ENCODE measurements around the gene SEPTIN1. TPM values are rescaled to one million over a fixed set of nuclear protein-coding genes. Genes with fewer than 3 reads are reported as not detected.

The SEPTIN1 gene
- total and polyA plus RNA-seq, 9 donors = 0.46 to 8.2 (median 3.3) TPM

DNA sequence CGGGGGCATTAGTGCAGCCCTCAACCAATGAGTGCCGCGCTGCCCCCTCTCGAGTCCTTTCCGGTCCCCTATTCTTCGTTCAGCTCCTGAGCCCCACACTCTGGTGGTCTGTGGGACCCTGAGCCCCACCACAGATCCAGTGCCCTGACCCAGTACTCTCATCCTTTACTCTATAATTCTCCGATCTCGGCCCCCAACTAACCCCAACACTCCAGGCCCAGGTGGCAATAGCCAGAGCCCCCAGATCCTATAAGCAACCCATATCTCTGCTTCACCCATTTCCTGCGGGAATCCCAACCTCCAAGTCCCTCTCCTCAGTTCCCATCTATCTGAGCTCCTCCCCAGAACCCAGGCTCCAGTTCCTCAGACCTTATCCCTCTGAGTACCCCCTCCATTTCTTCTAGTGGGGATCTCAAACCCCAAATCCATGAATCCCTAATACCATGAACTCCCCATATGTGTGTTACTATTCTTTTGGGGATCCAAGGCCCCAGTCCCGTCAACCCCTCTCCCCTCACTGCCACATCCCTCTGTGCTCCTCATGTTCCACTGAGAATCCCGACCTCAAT, 11.0 kb downstream of the SEPTIN1 start:
- TF ChIP-seq EP300 (IDR thresholded peaks at IDR 0.05) = no peak
- TF ChIP-seq, protein P1, sequence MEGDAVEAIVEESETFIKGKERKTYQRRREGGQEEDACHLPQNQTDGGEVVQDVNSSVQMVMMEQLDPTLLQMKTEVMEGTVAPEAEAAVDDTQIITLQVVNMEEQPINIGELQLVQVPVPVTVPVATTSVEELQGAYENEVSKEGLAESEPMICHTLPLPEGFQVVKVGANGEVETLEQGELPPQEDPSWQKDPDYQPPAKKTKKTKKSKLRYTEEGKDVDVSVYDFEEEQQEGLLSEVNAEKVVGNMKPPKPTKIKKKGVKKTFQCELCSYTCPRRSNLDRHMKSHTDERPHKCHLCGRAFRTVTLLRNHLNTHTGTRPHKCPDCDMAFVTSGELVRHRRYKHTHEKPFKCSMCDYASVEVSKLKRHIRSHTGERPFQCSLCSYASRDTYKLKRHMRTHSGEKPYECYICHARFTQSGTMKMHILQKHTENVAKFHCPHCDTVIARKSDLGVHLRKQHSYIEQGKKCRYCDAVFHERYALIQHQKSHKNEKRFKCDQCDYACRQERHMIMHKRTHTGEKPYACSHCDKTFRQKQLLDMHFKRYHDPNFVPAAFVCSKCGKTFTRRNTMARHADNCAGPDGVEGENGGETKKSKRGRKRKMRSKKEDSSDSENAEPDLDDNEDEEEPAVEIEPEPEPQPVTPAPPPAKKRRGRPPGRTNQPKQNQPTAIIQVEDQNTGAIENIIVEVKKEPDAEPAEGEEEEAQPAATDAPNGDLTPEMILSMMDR (IDR thresholded peaks at IDR 0.05) = peak in 1 of 3 donors; percentile 0
- intact Hi-C loops (cut with DNase I) = loop anchor here in 1 of 4 donors (10.0 kb wide), 1 partner anchor 283 kb away; the partner anchor contains the start of genes FBRS and PRR14
- Histone ChIP-seq H3K4me1 (ENCODE audit: insufficient read depth) (peaks cover 6% of the 10 kb centered on the region), H3K27ac (peak overlapping the region; percentile 16 to 77), H3K9me3 (no peaks in the 10 kb centered on the region), H3K4me3 (peak overlapping the region; percentile 55), H3K36me3 (no peaks in the 10 kb centered on the region), H3K27me3 (no peaks in the 10 kb centered on the region)
- no peak for DNase-seq
- 15 to 19% (median 19%) methylated on average over 11 of the region's 11 CpGs for WGBS, 3 donors

DNA sequence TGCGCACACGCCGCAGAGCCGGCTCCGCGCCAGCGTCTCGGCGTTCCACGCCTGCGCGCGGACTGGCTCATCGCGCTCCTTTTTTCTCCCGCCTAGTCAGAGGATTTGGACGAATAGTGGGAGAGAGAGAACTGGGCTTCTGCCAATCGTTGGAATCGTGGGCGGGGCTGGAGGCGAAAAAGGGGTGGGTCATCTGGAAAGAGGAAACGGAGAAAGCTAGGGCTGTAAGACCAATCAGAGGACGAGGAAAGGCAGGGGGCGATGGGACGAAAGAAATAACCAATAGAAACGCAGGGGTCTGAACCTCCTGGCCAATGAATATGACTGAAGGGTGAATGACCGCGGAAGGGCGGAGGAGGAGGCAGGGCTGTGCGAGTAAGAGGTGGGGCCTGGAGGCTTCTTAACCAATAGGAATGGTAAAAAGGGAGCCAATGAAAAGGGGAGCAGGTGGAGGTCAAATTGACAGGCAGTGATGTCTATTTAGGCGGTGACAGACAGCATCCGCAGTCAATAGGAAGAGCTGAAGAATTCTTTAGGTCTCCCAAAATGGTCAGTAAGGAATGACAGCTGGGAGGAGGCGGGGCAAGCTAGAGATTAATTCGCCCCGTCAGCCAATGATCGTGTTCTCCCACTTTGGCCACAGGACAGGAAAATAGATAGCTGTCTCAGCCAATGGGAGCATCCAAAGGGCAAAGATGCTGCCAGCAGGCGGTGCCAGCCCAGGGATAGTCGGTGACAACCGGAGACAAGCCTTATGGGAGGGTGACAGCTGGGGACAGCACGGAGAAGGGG, 11.7 kb downstream of the SEPTIN1 start, which contains the start of gene TBC1D10B:
Gene TBC1D10B (minus strand): TSS at position 39 of the 792 bp plus-strand sequence. CDS start 311 bp downstream, outside the sequence.
- WGBS, 3 donors = 0% methylated on average over 39 to 40 of the region's 40 CpGs
- no peak for TF ChIP-seq POLR2A (IDR thresholded peaks at IDR 0.05)
- no peak for TF ChIP-seq EP300 (IDR thresholded peaks at IDR 0.05)
- TF ChIP-seq, protein P1 (IDR thresholded peaks at IDR 0.05) = peak in 1 of 3 donors; percentile 43
- Histone ChIP-seq H3K4me1 (ENCODE audit: insufficient read depth) (peaks cover 6% of the 10 kb centered on the region), H3K4me3 (peak within 1 kb of the TSS; percentile 72), H3K27ac (peak within 1 kb of the TSS; percentile 77 to 81), H3K27me3 (no peaks in the 10 kb centered on the region), H3K36me3 (no peaks in the 10 kb centered on the region), H3K9me3 (no peaks in the 10 kb centered on the region)
- DNase-seq = peak; percentile 96 to 100 (median 98)
- intact Hi-C loops (cut with DNase I) = loop anchor here in 1 of 4 donors (10.0 kb wide), 1 partner anchor 284 kb away; the partner anchor contains the start of genes FBRS and PRR14

DNA sequence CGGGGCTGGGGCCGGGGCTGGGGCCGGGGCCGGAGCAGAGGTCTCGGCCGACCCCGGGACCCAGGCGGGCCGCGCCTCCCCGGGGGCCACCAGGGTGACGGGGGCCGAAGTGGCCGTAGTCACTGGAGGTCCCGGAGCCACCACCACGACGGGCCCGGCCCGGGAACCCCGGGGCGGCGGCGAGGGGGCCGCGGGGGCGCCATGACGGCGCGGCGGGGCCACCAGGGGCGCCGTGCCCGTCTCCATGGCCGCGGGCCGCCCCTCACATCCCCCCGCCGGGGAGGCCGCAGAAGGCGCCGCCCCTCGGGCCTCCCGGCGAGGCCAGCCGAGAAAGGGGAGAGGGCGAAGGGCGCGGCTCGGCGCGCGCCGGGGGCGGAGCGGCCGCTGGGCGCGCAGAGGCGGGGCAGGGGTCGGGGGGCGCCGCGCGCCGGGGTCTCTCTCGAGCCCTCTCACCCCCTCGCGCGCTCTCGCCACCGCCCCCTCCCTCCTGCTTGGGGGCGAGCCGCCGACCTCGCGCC, 12.4 kb downstream of the SEPTIN1 start:
- peak; percentile 65 for TF ChIP-seq POLR2A (IDR thresholded peaks at IDR 0.05)
- TF ChIP-seq EP300 (IDR thresholded peaks at IDR 0.05) = no peak
- TF ChIP-seq, protein P1 (IDR thresholded peaks at IDR 0.05) = no peak
- H3K4me1 ChIP-seq (ENCODE audit: insufficient read depth) = peaks cover 6% of the 10 kb centered on the region
- peak overlapping the region; percentile 67 to 81 for H3K27ac ChIP-seq
- H3K9me3 ChIP-seq = no peaks in the 10 kb centered on the region
- 0 to 1% (median 0%) methylated on average over 32 to 75 of the region's 76 CpGs for WGBS, 3 donors
- no peaks in the 10 kb centered on the region for H3K36me3 ChIP-seq
- DNase-seq = no peak
- peak overlapping the region; percentile 72 for H3K4me3 ChIP-seq
- H3K27me3 ChIP-seq = no peaks in the 10 kb centered on the region
- intact Hi-C loops (cut with DNase I) = loop anchor here in 2 of 4 donors (5.0 to 10.0 kb wide), 2 partner anchors 37 to 285 kb away; partner anchors contain the start of genes FBRS (in 1 of the 2), PRR14 (in 1 of the 2) and ZNF771 (in 1 of the 2)
